IMR-90 (cell line): ENCODE measurements around the gene SFSWAP. TPM values are rescaled to one million over a fixed set of nuclear protein-coding genes. Genes with fewer than 3 reads are reported as not detected.

Source experiments
- ATAC-seq: fragments of 200-7000 bp; cut with Tn5 transposase; 2 replicates; pipeline ENCODE4 v1.9.1; 2020; ENCODE audit warnings: low read depth, mild to moderate bottlenecking, moderate library complexity
- BruUV-seq: library from RNA; stranded (reverse); fragments of 400-500 nt; replicated peaks from 2 replicates; lab custom pipeline; 2021; lab: Mats Ljungman, UMichigan
- CTCF ChIA-PET: fragments of 300-600 bp; formaldehyde crosslinking; extraction: SDS; loops from one replicate; lab custom pipeline; 2021; ENCODE audit warnings: antibody characterized with exemption; lab: Yijun Ruan, JAX
- POLR2A ChIA-PET: fragments of 300-600 bp; sonication (Branson Sonifier 250); formaldehyde crosslinking; loops from one replicate; lab custom pipeline; 2022; ENCODE audit warnings: antibody characterized with exemption; ENCODE audit not compliant: unreplicated experiment; lab: Charles Lee
- DNase-seq: peaks from one replicate; pipeline ENCODE4 v3.0.0; 2013
- H2AFZ ChIP-seq: replicated peaks from 2 replicates; pipeline ENCODE3; 2013; ENCODE audit warnings: low read length, mild to moderate bottlenecking; ENCODE audit not compliant: poor library complexity
- H2AK5ac ChIP-seq: 2 replicates; pipeline ENCODE4 v1.6.1; 2013; ENCODE audit warnings: low read depth, low read length, inconsistent platforms
- H2AK9ac ChIP-seq: replicated peaks from 2 replicates; pipeline ENCODE3; 2013; ENCODE audit warnings: mild to moderate bottlenecking, low read depth, low read length, moderate library complexity; ENCODE audit not compliant: poor library complexity
- H2BK120ac ChIP-seq: 2 replicates; pipeline ENCODE4 v1.6.1; 2013; ENCODE audit warnings: low read depth, low read length, inconsistent platforms
- H2BK15ac ChIP-seq: 3 replicates; pipeline ENCODE4 v1.6.1; 2013; ENCODE audit warnings: low read depth, low read length, inconsistent platforms
- H2BK20ac ChIP-seq: 2 replicates; pipeline ENCODE4 v1.6.1; 2013; ENCODE audit warnings: low read depth, mild to moderate bottlenecking, inconsistent platforms, low read length, moderate library complexity
- H2BK5ac ChIP-seq: 2 replicates; pipeline ENCODE4 v1.6.1; 2013; ENCODE audit warnings: mild to moderate bottlenecking, low read depth, low read length, inconsistent platforms; ENCODE audit not compliant: poor library complexity, severe bottlenecking
- H3K14ac ChIP-seq: replicated peaks from 2 replicates; pipeline ENCODE4 v1.6.1; 2013; ENCODE audit warnings: low read depth, low read length, inconsistent platforms
- H3K18ac ChIP-seq: 2 replicates; pipeline ENCODE4 v1.6.1; 2013; ENCODE audit warnings: low read depth, low read length, control low read depth
- H3K23ac ChIP-seq: 2 replicates; pipeline ENCODE4 v1.6.1; 2013; ENCODE audit warnings: low read depth, low read length, inconsistent platforms
- H3K27ac ChIP-seq: 2 replicates; pipeline ENCODE4 v1.5.1; 2013; ENCODE audit warnings: mild to moderate bottlenecking, control low read depth, low read length; ENCODE audit not compliant: insufficient read depth
- H3K27me3 ChIP-seq: 2 replicates; pipeline ENCODE4 v1.6.1; 2013; ENCODE audit warnings: low read length; ENCODE audit not compliant: control insufficient read depth, insufficient read depth
- H3K36me3 ChIP-seq: 2 replicates; pipeline ENCODE4 v1.6.1; 2013; ENCODE audit warnings: low read length, mixed read lengths; ENCODE audit not compliant: control insufficient read depth, insufficient read depth
- H3K4ac ChIP-seq: 2 replicates; pipeline ENCODE4 v1.6.1; 2013; ENCODE audit warnings: low read depth, low read length, inconsistent platforms
- H3K4me1 ChIP-seq: 2 replicates; pipeline ENCODE4 v1.6.1; 2013; ENCODE audit warnings: low read length, mixed read lengths; ENCODE audit not compliant: control insufficient read depth, insufficient read depth
- H3K4me2 ChIP-seq: 2 replicates; pipeline ENCODE4 v1.6.1; 2013; ENCODE audit warnings: low read depth, mild to moderate bottlenecking, control low read depth, low read length, moderate library complexity
- H3K4me3 ChIP-seq: 2 replicates; pipeline ENCODE4 v1.5.1; 2013; ENCODE audit warnings: low read depth, mild to moderate bottlenecking, control low read depth, low read length, moderate library complexity; ENCODE audit not compliant: insufficient read depth
- H3K56ac ChIP-seq: 2 replicates; pipeline ENCODE4 v1.6.1; 2013; ENCODE audit warnings: low read length, inconsistent platforms; ENCODE audit not compliant: insufficient read depth; ENCODE audit errors: extremely low read depth
- H3K79me1 ChIP-seq, 2 experiments: 2 replicates each; pipeline ENCODE4 v1.6.1; 2013; ENCODE audit warnings: low read length in 2 of 2, inconsistent platforms in 1 of 2, low read depth in 1 of 2
- H3K9ac ChIP-seq: 2 replicates; pipeline ENCODE4 v1.6.1; 2013; ENCODE audit warnings: low read depth, low read length, control low read depth
- H3K9me1 ChIP-seq: 2 replicates; pipeline ENCODE4 v1.6.1; 2013; ENCODE audit warnings: low read length, inconsistent platforms; ENCODE audit not compliant: insufficient read depth
- H3K9me3 ChIP-seq: 2 replicates; pipeline ENCODE4 v1.6.1; 2013; ENCODE audit warnings: low read length; ENCODE audit not compliant: control insufficient read depth, insufficient read depth
- H4K20me1 ChIP-seq: 2 replicates; pipeline ENCODE4 v1.6.1; 2013; ENCODE audit warnings: low read length, inconsistent platforms; ENCODE audit not compliant: insufficient read depth
- H4K5ac ChIP-seq: 2 replicates; pipeline ENCODE4 v1.6.1; 2013; ENCODE audit warnings: mild to moderate bottlenecking, low read depth, low read length, control low read depth
- H4K8ac ChIP-seq, 2 experiments: 2 replicates each; pipeline ENCODE4 v1.6.1; 2013; ENCODE audit warnings: low read depth in 2 of 2, low read length in 2 of 2, control low read depth in 1 of 2, inconsistent platforms in 1 of 2
- H4K91ac ChIP-seq: 2 replicates; pipeline ENCODE4 v1.6.1; 2013; ENCODE audit warnings: low read depth, low read length, inconsistent platforms; ENCODE audit not compliant: insufficient read depth
- RAD21 ChIP-seq: IDR thresholded peaks from 2 replicates; pipeline ENCODE4 v1.6.1; 2012; ENCODE audit warnings: low read length, improper control_type of control experiment
- SMC3 ChIP-seq: fragments of 150-350 bp; IDR thresholded peaks from 2 replicates; pipeline ENCODE4 v1.6.1; 2016; ENCODE audit warnings: low read depth, mild to moderate bottlenecking, antibody characterized with exemption, low read length, moderate library complexity
- WGBS, 2 experiments: methylation state at CpG; one replicate each; pipeline versions ENCODE4 v1.1.5 to v1.1.7; 2013; ENCODE audit warnings: missing lambda C conversion rate in 2 of 2; ENCODE audit not compliant: insufficient read length in 1 of 2; ENCODE audit errors: extremely low coverage in 2 of 2; 5-methylcytosine and 5-hydroxymethylcytosine counted together
- dilution Hi-C: fragments of 300-500 bp; cut with HindIII; formaldehyde crosslinking; loops from one replicate; pipeline ENCODE4 v1.14.3; 2018; ENCODE audit warnings: low sequenced_read_pairs; ENCODE audit not compliant: unreplicated experiment
- in situ Hi-C: fragments of 300-500 bp; cut with MboI; formaldehyde crosslinking; loops from 3 replicates; pipeline ENCODE4 v1.14.3; 2019; ENCODE audit warnings: low sequenced_read_pairs, inconsistent platforms, mixed read lengths
- intact Hi-C: fragments of 100-400 bp; cut with micrococcal nuclease; formaldehyde crosslinking; loops from 2 replicates; pipeline ENCODE4 v1.10.0; 2022
- polyA plus RNA-seq, 3 experiments: library from polyadenylated mRNA; depleted of rRNA; stranded (reverse); fragments of >200 nt; gene quantifications; 2 replicates each; pipeline ENCODE4 v1.2.3, GENCODE V29; 2012; ENCODE audit warnings: low replicate concordance in 1 of 3
- total RNA-seq: library from RNA; depleted of rRNA; stranded (reverse); fragments of >200 nt; gene quantifications from 2 replicates; pipeline ENCODE4 v1.2.3, GENCODE V29; 2012
- TF ChIP-seq, protein P1 (sequence below): conservative IDR thresholded peaks from 2 replicates; pipeline ENCODE4 v1.5.1; 2012; ENCODE audit warnings: mild to moderate bottlenecking, low read depth, low read length, improper control_type of control experiment
- TF ChIP-seq, protein P2 (sequence below): fragments of 150-350 bp; IDR thresholded peaks from 2 replicates; pipeline ENCODE4 v1.6.1; 2017; ENCODE audit warnings: mild to moderate bottlenecking, antibody characterized with exemption, low read length, low read depth

SFSWAP gene
- total and polyA plus RNA-seq, 2 of the 4 experiments (the other 2 are of a cell fraction): 19.7 to 22.4 TPM

DNA sequence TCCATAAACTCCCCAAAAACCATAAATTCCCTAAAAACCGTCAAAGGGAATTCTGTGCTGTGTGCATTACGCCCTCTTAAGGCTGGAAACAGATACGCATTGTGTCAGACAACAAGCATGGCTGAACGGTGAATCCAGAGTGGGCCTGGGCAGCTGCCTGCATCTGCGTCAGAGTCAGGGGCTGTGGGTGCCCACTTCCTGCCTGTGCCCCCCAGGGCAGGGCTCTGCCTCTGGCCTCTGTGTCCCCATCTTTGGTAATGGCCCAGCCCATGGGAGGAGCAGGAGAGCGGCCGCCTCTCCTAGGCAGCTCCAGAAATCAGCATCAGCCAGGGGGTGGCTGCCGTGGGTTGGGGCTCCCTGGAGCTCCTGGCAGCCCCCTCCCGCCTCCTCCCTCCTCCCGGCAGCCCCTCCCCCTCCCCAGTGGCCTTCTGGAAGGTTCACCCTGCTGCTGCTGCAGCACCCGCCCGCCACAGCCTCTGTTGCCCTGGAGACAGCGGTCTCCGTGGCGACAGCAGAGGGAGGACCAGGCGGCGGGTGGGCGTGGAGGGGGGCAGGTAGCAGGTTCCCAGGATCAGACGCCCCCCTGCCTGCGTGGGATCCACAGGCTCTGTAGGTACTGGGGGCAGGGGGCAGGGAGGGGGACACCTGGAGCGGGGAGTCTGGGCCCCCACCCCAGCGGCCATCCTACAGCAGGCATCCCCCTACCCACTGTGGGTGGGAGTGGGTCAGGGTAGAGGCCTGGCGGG, 123.2 kb downstream of the SFSWAP start:
- Histone ChIP-seq H3K23ac (no peak overlapping the region; the same call in 1 of the 2 replicates), H3K14ac (no peak overlapping the region), H2AK5ac (no peak overlapping the region), H2BK120ac (no peak overlapping the region), H2AK9ac (peak overlapping the region; percentile 28), H3K36me3 (no peaks in the 10 kb centered on the region), H3K27me3 (no peaks in the 10 kb centered on the region), H4K5ac (no peak overlapping the region), H3K4ac (no peak overlapping the region), H3K4me2 (no peak overlapping the region), H2AFZ (peak overlapping the region; percentile 51), H3K27ac (no peak overlapping the region), H3K79me1 (peaks cover 0 to 13% of the 10 kb centered on the region in 2 experiments; a peak in 2 of 4 replicates), H3K18ac (no peak overlapping the region), H4K91ac (no peak overlapping the region), H2BK5ac (no peak overlapping the region), H3K9me3 (no peaks in the 10 kb centered on the region), H3K9ac (no peak overlapping the region), H3K56ac (no peak overlapping the region), H4K8ac (no peak overlapping the region), H2BK15ac (no peak overlapping the region), H3K4me1 (peaks cover 9% of the 10 kb centered on the region; the same call in 1 of the 2 replicates), H3K4me3 (no peak overlapping the region), H2BK20ac (no peak overlapping the region), H4K20me1 (no peaks in the 10 kb centered on the region; the same call in 1 of the 2 replicates), H3K9me1 (no peaks in the 10 kb centered on the region; the same call in 1 of the 2 replicates)
- dilution Hi-C loops (no loop called here), in situ Hi-C loops (loop anchor here (25.0 kb wide), 1 partner anchor 722 kb away; no protein-coding TSS in a partner anchor), intact Hi-C loops (loop anchor here (5.0 to 10.0 kb wide), 3 partner anchors 63 to 168 kb away; no protein-coding TSS in a partner anchor)
- no TSS peak for BruUV-seq
- no peak for ATAC-seq
- 38% methylated on average over 5 of the region's 23 CpGs; no CpG with 5 or more reads in 1 of the 2 experiments for WGBS, 2 experiments
- ChIA-PET CTCF (no interaction called here), POLR2A (no interaction called here)
- DNase-seq: peak; percentile 37
- TF ChIP-seq RAD21: peak; percentile 41; the same call in 1 of the 2 replicates
- TF ChIP-seq, protein P1, sequence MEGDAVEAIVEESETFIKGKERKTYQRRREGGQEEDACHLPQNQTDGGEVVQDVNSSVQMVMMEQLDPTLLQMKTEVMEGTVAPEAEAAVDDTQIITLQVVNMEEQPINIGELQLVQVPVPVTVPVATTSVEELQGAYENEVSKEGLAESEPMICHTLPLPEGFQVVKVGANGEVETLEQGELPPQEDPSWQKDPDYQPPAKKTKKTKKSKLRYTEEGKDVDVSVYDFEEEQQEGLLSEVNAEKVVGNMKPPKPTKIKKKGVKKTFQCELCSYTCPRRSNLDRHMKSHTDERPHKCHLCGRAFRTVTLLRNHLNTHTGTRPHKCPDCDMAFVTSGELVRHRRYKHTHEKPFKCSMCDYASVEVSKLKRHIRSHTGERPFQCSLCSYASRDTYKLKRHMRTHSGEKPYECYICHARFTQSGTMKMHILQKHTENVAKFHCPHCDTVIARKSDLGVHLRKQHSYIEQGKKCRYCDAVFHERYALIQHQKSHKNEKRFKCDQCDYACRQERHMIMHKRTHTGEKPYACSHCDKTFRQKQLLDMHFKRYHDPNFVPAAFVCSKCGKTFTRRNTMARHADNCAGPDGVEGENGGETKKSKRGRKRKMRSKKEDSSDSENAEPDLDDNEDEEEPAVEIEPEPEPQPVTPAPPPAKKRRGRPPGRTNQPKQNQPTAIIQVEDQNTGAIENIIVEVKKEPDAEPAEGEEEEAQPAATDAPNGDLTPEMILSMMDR: peak; percentile 49
- TF ChIP-seq SMC3: 0 out of 2 replicates have a peak, but pooled peaks have one; percentile 18
- TF ChIP-seq, protein P2, sequence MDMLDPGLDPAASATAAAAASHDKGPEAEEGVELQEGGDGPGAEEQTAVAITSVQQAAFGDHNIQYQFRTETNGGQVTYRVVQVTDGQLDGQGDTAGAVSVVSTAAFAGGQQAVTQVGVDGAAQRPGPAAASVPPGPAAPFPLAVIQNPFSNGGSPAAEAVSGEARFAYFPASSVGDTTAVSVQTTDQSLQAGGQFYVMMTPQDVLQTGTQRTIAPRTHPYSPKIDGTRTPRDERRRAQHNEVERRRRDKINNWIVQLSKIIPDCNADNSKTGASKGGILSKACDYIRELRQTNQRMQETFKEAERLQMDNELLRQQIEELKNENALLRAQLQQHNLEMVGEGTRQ: no peak
